ENCODE data around the gene NTN5.
"Not testable (repeated sequence)": the region's sequence is repeated elsewhere in the genome, so short reads cannot be mapped to it uniquely, and the experiment has no call there.

The NTN5 gene, protein sequence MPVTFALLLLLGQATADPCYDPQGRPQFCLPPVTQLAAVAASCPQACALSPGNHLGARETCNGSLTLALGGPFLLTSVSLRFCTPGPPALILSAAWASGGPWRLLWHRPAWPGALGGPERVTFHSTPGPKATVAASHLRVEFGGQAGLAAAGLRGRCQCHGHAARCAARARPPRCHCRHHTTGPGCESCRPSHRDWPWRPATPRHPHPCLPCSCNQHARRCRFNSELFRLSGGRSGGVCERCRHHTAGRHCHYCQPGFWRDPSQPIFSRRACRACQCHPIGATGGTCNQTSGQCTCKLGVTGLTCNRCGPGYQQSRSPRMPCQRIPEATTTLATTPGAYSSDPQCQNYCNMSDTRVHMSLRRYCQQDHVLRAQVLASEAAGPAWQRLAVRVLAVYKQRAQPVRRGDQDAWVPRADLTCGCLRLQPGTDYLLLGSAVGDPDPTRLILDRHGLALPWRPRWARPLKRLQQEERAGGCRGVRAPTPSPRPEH

DNA sequence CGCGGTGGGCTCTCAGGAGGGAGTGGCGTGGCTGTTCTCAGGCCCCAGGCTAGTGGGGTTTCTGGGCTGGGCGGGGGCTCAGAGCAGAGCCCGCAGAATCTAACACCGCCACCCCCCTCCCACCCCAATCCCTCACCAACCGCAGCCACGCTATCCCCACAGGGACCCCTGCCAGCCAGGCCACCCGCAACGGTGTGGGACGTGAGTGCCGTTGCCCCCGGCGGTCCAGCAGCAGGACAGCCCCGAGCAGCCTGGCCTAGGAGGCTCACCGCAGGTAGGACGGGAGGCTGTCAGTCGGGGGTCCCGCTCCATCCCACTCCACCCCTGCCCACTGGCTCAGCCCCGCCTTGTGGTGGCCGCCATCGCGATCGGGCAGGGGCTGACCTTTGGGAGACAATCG, at the start of gene NTN5:
Gene NTN5 (minus strand): TSS at position 24 of the 400 bp plus-strand sequence. CDS start 2,031 bp downstream, outside the sequence.
- H3K4me3 ChIP-seq (ENCODE audit: low read depth, low read length) = no peak within 1 kb of the TSS
- no peak for DNase-seq (ENCODE audit: low read depth)
- TF ChIP-seq, protein P1, sequence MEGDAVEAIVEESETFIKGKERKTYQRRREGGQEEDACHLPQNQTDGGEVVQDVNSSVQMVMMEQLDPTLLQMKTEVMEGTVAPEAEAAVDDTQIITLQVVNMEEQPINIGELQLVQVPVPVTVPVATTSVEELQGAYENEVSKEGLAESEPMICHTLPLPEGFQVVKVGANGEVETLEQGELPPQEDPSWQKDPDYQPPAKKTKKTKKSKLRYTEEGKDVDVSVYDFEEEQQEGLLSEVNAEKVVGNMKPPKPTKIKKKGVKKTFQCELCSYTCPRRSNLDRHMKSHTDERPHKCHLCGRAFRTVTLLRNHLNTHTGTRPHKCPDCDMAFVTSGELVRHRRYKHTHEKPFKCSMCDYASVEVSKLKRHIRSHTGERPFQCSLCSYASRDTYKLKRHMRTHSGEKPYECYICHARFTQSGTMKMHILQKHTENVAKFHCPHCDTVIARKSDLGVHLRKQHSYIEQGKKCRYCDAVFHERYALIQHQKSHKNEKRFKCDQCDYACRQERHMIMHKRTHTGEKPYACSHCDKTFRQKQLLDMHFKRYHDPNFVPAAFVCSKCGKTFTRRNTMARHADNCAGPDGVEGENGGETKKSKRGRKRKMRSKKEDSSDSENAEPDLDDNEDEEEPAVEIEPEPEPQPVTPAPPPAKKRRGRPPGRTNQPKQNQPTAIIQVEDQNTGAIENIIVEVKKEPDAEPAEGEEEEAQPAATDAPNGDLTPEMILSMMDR (conservative IDR thresholded peaks at IDR 0.05; ENCODE audit: low read depth, low read length) = no peak

DNA sequence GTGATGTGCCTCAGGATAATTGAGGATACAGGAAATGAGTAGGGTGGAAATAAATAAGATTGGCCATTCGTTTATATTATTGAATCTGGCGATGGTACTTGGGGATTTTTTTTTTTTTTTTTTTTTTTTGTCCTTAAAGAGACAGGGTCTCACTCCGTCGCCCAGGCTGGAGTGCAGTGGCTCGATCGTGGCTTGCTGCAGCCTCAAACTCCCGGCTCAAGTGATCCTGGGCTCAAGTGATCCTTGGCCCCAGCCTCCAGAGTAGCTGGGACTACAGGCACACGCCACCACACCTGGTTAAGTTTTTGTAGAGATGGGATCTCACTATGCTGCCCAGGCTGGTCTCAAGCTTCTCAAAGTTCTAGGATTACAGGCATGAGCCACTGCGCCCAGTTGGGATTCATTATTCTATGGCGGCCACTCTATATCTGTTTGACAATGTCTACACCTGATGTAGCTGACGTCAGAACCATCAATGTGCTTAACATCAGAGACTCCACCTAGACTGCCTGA, 49.4 kb upstream of the NTN5 start:
- no peak for DNase-seq (ENCODE audit: low read depth)
- no peak overlapping the region for H3K4me3 ChIP-seq (ENCODE audit: low read depth, low read length)
- TF ChIP-seq, protein P1 (conservative IDR thresholded peaks at IDR 0.05; ENCODE audit: low read depth, low read length) = no peak

DNA sequence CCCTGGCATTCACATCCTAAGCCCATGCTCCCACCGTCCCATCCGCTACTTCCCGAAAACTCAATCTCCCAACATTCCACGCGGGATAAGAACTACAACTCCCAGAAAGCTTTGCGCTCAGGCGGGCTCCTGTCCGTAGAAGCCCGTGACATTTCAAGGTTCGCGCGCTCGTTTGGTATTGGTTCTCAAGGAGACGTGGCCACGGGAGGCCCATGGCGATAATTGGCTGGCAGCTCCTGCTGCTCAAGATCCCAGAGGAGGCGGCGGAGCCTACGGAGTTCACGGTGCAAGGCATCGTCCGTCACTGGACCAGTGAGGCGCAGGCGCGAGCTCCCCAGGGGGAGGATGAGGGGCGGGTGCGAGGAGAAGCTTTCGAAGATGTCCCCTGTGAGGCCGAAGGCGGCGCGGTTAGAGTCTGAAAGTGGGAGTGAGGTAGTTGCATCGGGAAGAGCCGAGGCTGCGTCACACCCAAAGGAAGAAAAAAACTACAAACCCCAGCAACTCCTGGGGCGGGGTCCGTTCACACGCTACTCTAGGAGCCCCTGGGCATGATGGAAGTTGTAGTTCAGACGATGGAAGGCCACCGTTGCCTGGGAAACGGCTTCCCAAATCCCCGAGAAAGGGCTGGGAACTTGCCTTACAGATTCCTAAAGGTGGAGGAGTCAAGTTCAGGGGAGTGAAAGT, 47.9 kb upstream of the NTN5 start:
- TF ChIP-seq, protein P1 (conservative IDR thresholded peaks at IDR 0.05; ENCODE audit: low read depth, low read length) = no peak
- DNase-seq (ENCODE audit: low read depth) = peak; percentile 100
- peak overlapping the region; percentile 77 for H3K4me3 ChIP-seq (ENCODE audit: low read depth, low read length)

DNA sequence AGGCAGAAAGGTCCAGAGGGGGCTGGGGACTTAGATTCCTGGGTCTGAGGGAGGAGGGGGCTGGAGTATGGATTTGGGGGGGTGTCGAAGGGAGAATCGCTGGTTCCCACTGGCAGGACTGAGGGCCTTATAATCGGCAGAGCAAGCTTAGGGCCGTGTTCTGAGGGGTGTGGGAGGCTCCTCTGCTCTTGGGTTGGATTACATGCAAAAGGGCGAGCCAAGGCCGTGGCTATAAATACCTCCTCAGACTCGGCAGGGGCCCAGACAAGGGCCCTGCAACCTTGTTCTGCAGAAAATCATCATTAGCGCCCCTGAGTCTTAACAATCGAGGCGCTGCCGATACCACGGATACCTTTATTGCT, 47.4 kb upstream of the NTN5 start:
- peak overlapping the region; percentile 77 for H3K4me3 ChIP-seq (ENCODE audit: low read depth, low read length)
- no peak for DNase-seq (ENCODE audit: low read depth)
- TF ChIP-seq, protein P1 (conservative IDR thresholded peaks at IDR 0.05; ENCODE audit: low read depth, low read length) = no peak

DNA sequence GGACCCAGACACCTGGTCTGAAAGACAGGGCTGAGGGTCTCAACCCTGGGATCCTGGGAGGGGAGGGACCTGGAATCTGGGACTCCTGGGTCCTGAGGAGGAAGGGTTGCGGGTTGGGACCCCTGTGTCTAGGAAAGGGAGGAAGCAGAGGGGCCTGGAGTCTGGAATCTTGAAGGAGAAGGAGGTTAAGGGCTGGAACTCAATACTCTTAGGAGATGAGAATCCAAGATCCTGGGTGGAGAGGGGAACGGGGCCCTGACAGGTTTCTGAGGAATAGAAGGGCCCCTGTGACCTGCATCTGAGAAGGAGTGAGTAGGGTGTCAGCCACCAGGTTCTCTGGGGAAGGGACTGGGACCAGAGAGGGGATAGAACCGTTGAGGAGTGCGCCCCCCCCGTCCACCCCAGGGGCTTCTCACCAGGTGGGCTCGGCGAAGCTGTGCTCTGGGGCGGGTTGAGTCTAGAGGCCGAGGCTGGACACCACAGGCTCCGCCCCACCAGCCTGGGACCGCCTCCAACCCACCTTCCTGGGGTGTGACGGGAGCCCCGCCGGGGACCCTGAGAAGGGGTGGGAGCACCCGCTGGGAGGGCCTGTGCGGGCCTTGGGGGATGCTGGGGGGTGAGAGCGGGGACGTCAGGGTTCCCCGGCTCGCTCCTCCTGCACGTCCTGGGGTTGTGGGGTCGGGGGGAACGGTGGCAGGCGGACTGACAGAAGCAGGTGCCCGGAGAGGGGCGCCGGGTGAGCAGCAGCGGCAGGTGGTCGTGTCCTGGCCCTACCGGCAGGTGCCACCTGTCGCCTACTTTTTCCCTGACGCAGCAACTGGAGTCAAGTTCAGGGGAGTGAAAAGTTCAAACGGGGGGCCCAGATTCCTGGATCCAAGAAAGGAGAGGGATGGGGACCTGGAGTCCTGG, 46.7 kb upstream of the NTN5 start, which contains the start of gene MAMSTR:
Gene MAMSTR (minus strand): TSS at position 463 of the 909 bp plus-strand sequence. CDS start 694 bp downstream, outside the sequence.
- peak within 1 kb of the TSS; percentile 77 for H3K4me3 ChIP-seq (ENCODE audit: low read depth, low read length)
- no peak for DNase-seq (ENCODE audit: low read depth)
- TF ChIP-seq, protein P1 (conservative IDR thresholded peaks at IDR 0.05; ENCODE audit: low read depth, low read length) = no peak

DNA sequence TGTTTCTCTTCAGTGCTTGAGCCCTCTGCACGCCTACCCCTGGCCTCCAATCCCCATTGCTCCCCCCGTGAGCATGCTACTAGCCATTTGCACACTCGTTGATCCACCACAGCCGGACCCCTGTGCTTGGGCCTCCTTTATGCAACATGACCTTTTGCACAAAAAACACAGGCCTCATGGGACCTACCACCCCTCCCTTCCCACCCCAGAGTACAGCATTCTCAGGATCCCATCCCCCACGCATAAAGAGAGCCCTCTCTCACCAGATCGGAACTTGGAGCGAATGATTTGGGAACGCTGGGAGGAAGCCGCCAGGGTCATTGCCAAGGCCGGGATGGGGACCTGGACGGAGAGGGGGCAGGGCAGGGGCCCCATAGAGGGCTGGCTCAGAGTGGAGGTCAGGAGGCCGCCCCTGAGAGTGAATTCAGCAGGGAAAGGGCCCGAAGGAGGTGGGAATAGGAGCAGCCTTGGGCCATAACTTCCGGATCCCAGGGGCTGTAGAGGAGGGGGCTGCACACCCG, 46.0 kb upstream of the NTN5 start:
- no peak overlapping the region for H3K4me3 ChIP-seq (ENCODE audit: low read depth, low read length)
- TF ChIP-seq, protein P1 (conservative IDR thresholded peaks at IDR 0.05; ENCODE audit: low read depth, low read length) = no peak
- DNase-seq (ENCODE audit: low read depth) = no peak

DNA sequence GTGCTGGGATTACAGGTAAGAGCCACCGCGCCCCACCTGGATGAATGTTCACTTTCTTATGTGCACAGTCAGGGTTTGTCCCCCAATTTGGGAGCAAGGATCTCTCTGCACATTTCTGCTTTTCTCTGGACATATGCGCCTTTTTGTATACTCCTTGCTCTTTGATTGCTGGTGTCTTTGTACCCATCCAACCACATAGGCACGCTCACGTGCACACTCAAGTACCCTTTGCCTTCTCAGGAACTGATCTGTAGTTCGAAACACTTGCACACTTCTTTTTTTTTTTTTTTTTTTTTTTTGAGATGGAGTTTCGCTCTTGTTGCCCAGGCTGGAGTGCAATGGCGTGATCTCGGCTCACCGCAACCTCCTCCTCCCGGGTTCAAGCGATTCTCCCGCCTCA, 45.3 kb upstream of the NTN5 start:
- not testable (repeated sequence) for H3K4me3 ChIP-seq (ENCODE audit: low read depth, low read length); DNase-seq (ENCODE audit: low read depth)
